ENCODE results near the gene PSME2. TPM values are rescaled to one million over a fixed set of nuclear protein-coding genes. Genes with fewer than 3 reads are reported as not detected.

PSME2 gene
- polyA plus RNA-seq, 3 donors: 237 to 593 (median 579) TPM

DNA sequence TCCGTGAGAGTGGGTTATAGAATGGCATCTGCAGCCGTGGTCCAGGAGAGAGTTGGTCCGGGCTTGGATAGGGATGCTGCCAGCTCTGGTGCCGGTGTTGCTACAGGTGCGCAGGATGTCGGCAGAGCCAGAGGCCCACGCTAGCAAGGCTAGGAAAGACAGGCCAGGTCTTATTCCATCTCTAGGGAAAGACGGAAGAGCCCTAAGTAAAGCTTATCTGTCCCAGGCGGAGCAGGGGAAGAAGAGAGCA is 10.9 kb downstream of the PSME2 start:
- H2AFZ ChIP-seq (ENCODE audit: insufficient read depth, low read depth, low read length, poor library complexity, severe bottlenecking): peak overlapping the region; percentile 98
- no peaks in the 10 kb centered on the region for H3K27me3 ChIP-seq (ENCODE audit: control insufficient read depth in 2 of 2, insufficient read depth in 2 of 2, low read length in 2 of 2)
- H3K9me3 ChIP-seq (replicated peaks in 1 of 2; ENCODE audit: control insufficient read depth in 1 of 2, insufficient read depth in 1 of 2, low read length in 2 of 2): no peaks in the 10 kb centered on the region
- intact Hi-C loops (cut with micrococcal nuclease): loop anchor here in 1 of 2 donors (10.0 kb wide), 1 partner anchor 99 kb away; the partner anchor contains the start of genes GMPR2 and NEDD8
- peaks cover 35 to 42% of the 10 kb centered on the region in 2 donors for H3K4me1 ChIP-seq (ENCODE audit: control insufficient read depth in 1 of 2, insufficient read depth in 2 of 2, low read length in 2 of 2)
- H3K27ac ChIP-seq (ENCODE audit: low read depth in 1 of 2, low read length in 2 of 2): peak overlapping the region in 1 of 2 donors; percentile 94
- Mint-ChIP-seq H3K36me3 (peaks cover 38 to 49% of the 10 kb centered on the region in 2 donors), H3K27ac (peak overlapping the region; percentile 53 to 94 (median 79)), H3K4me1 (peaks cover 51% of the 10 kb centered on the region), H3K9me3 (peaks cover 0 to 1% (median 0%) of the 10 kb centered on the region in 7 donors), H3K27me3 (ENCODE audit: low read depth in 3 of 3) (no peaks in the 10 kb centered on the region), H3K4me3 (peak overlapping the region; percentile 88 to 94)
- 9% methylated on average over 9 of the region's 9 CpGs for WGBS (ENCODE audit: insufficient coverage)
- peak overlapping the region; percentile 97 for H3K9ac ChIP-seq (ENCODE audit: insufficient read depth, low read length, poor library complexity, severe bottlenecking)
- H3K79me2 ChIP-seq (ENCODE audit: insufficient read depth, low read length): peaks cover 45% of the 10 kb centered on the region
- TF ChIP-seq, protein P1, sequence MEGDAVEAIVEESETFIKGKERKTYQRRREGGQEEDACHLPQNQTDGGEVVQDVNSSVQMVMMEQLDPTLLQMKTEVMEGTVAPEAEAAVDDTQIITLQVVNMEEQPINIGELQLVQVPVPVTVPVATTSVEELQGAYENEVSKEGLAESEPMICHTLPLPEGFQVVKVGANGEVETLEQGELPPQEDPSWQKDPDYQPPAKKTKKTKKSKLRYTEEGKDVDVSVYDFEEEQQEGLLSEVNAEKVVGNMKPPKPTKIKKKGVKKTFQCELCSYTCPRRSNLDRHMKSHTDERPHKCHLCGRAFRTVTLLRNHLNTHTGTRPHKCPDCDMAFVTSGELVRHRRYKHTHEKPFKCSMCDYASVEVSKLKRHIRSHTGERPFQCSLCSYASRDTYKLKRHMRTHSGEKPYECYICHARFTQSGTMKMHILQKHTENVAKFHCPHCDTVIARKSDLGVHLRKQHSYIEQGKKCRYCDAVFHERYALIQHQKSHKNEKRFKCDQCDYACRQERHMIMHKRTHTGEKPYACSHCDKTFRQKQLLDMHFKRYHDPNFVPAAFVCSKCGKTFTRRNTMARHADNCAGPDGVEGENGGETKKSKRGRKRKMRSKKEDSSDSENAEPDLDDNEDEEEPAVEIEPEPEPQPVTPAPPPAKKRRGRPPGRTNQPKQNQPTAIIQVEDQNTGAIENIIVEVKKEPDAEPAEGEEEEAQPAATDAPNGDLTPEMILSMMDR (IDR thresholded peaks at IDR 0.05): no peak
- peak overlapping the region; percentile 82 for H3K4me2 ChIP-seq (replicated peaks; ENCODE audit: extremely low read depth, low read length, poor library complexity, severe bottlenecking)
- H4K20me1 ChIP-seq (ENCODE audit: insufficient read depth, low read length): peaks cover 34% of the 10 kb centered on the region
- peaks cover 26 to 28% of the 10 kb centered on the region in 2 donors for H3K36me3 ChIP-seq (replicated peaks in 1 of 2; ENCODE audit: control insufficient read depth in 1 of 2, insufficient read depth in 2 of 2, low read length in 2 of 2)
- DNase-seq: no peak
- H3K4me3 ChIP-seq (replicated peaks in 1 of 3; ENCODE audit: low read depth in 2 of 3, low read length in 3 of 3): peak overlapping the region; percentile 53 to 97 (median 68)

DNA sequence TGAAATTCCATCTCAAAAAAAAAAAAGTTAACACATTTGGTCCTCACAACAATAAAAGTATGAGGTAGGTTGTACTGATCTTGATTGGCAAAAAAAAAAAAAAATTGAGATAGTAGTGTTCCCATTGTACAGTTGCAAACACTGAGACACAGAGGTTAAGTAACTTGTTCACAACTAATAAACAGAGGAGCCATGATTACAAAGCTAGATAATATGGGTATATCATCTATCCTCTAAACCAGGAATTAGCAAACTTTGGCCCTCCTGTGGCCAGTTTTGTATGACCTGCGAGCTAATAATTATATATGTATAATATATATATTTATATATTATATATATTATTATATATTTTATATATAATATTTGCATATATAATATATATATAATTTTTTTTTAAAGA is 12.7 kb downstream of the PSME2 start:
- Mint-ChIP-seq H3K27ac (no peak overlapping the region), H3K9me3 (peaks cover 0 to 1% (median 0%) of the 10 kb centered on the region in 7 donors), H3K27me3 (ENCODE audit: low read depth in 3 of 3) (no peaks in the 10 kb centered on the region), H3K36me3 (peaks cover 26 to 38% of the 10 kb centered on the region in 2 donors), H3K4me1 (peaks cover 37% of the 10 kb centered on the region), H3K4me3 (no peak overlapping the region)
- Histone ChIP-seq H2AFZ (ENCODE audit: insufficient read depth, low read depth, low read length, poor library complexity, severe bottlenecking) (no peak overlapping the region), H3K4me3 (replicated peaks in 1 of 3; ENCODE audit: low read depth in 2 of 3, low read length in 3 of 3) (no peak overlapping the region), H3K36me3 (replicated peaks in 1 of 2; ENCODE audit: control insufficient read depth in 1 of 2, insufficient read depth in 2 of 2, low read length in 2 of 2) (peaks cover 16 to 17% of the 10 kb centered on the region in 2 donors), H3K27ac (ENCODE audit: low read depth in 1 of 2, low read length in 2 of 2) (no peak overlapping the region), H3K79me2 (ENCODE audit: insufficient read depth, low read length) (peaks cover 28% of the 10 kb centered on the region), H3K4me1 (ENCODE audit: control insufficient read depth in 1 of 2, insufficient read depth in 2 of 2, low read length in 2 of 2) (peaks cover 26 to 32% of the 10 kb centered on the region in 2 donors), H3K9me3 (replicated peaks in 1 of 2; ENCODE audit: control insufficient read depth in 1 of 2, insufficient read depth in 1 of 2, low read length in 2 of 2) (no peaks in the 10 kb centered on the region), H3K4me2 (replicated peaks; ENCODE audit: extremely low read depth, low read length, poor library complexity, severe bottlenecking) (no peak overlapping the region), H4K20me1 (ENCODE audit: insufficient read depth, low read length) (peaks cover 23% of the 10 kb centered on the region), H3K9ac (ENCODE audit: insufficient read depth, low read length, poor library complexity, severe bottlenecking) (no peak overlapping the region), H3K27me3 (ENCODE audit: control insufficient read depth in 2 of 2, insufficient read depth in 2 of 2, low read length in 2 of 2) (no peaks in the 10 kb centered on the region)
- TF ChIP-seq, protein P1 (IDR thresholded peaks at IDR 0.05): no peak
- intact Hi-C loops (cut with micrococcal nuclease): loop anchor here in 1 of 2 donors (10.0 kb wide), 1 partner anchor 101 kb away; the partner anchor contains the start of genes GMPR2 and NEDD8
- no peak for DNase-seq
- no CpG with 5 or more reads among the region's 1 CpG for WGBS (ENCODE audit: insufficient coverage)
